HCT116 (cell line): Measurements from ENCODE around the gene MAGEF1. TPM values are rescaled to one million over a fixed set of nuclear protein-coding genes. Genes with fewer than 3 reads are reported as not detected.

Experiments
- ATAC-seq: fragments of 200-7000 bp; cut with Tn5 transposase; 2 replicates; pipeline ENCODE4 v1.9.1; 2020; ENCODE audit warnings: mild to moderate bottlenecking, moderate library complexity
- BruUV-seq: library from RNA; stranded (reverse); fragments of 400-500 nt; replicated peaks from 2 replicates; lab custom pipeline; 2021; lab: Mats Ljungman, UMichigan
- CTCF ChIA-PET: fragments of 300-600 bp; sonication (Branson Sonifier 250); formaldehyde crosslinking; loops from one replicate; lab custom pipeline; 2021; ENCODE audit warnings: antibody characterized with exemption; lab: Charles Lee
- POLR2A ChIA-PET: fragments of 300-600, 350-600 bp; sonication (Branson Sonifier 250); formaldehyde crosslinking; loops from one replicate; lab custom pipeline; 2021; ENCODE audit warnings: antibody characterized with exemption; lab: Charles Lee
- RAD21 ChIA-PET, 2 experiments: fragments of 300-600 bp; sonication (Branson Sonifier 250); formaldehyde crosslinking; loops; one replicate each; lab custom pipeline; 2023; ENCODE audit warnings: low total read pairs in 2 of 2; ENCODE audit not compliant: uncharacterized antibody in 2 of 2, unreplicated experiment in 2 of 2, low non-redundant PET in 1 of 2; lab: Charles Lee
- DNase-seq: peaks from one replicate; pipeline ENCODE4 v3.0.0-alpha.2; 2010; ENCODE audit warnings: low read depth, low spot score
- H2AFZ ChIP-seq: fragments of 200-600 bp; shearing (Covaris generic), sonication (generic); 2 replicates; pipeline ENCODE4 v1.6.1; 2017; ENCODE audit warnings: low read depth, mixed run types, mixed read lengths, antibody characterized with exemption, low read length; ENCODE audit not compliant: poor library complexity, severe bottlenecking
- H3K27ac ChIP-seq: 2 replicates; pipeline ENCODE4 v1.5.1; 2012; ENCODE audit warnings: low read depth, low read length
- H3K27me3 ChIP-seq: fragments of 200-600 bp; sonication (generic); 2 replicates; pipeline ENCODE4 v1.6.1; 2016; ENCODE audit warnings: mixed run types, low read length, mixed read lengths; ENCODE audit not compliant: insufficient read depth
- H3K36me3 ChIP-seq, 2 experiments: fragments of 200-500 bp in 1 of 2; fragments of 200-600 bp in 1 of 2; sonication (Bioruptor generic) in 1 of 2; sonication (generic) in 1 of 2; 2 replicates each; pipeline versions ENCODE4 v1.5.1 to v1.6.1; 2014 to 2016; ENCODE audit warnings: low read length in 2 of 2, inconsistent platforms in 1 of 2, mixed read lengths in 1 of 2, mixed run types in 1 of 2; ENCODE audit not compliant: insufficient read depth in 2 of 2, control insufficient read depth in 1 of 2
- H3K4me1 ChIP-seq, 2 experiments: fragments of 200-600 bp in 1 of 2; sonication (generic) in 1 of 2; 2 replicates each; pipeline versions ENCODE4 v1.5.1 to v1.6.1; 2012 to 2017; ENCODE audit warnings: low read length in 2 of 2, inconsistent platforms in 1 of 2, mild to moderate bottlenecking in 1 of 2, mixed read lengths in 1 of 2, mixed run types in 1 of 2, moderate library complexity in 1 of 2; ENCODE audit not compliant: insufficient read depth in 2 of 2, control insufficient read depth in 1 of 2
- H3K4me2 ChIP-seq: fragments of 200-600 bp; sonication (generic); 2 replicates; pipeline ENCODE4 v1.6.1; 2017; ENCODE audit warnings: mixed run types, low read length, mixed read lengths
- H3K4me3 ChIP-seq, 2 experiments: fragments of 200-600 bp in 1 of 2; sonication (generic) in 1 of 2; replicated peaks in 1 of 2; 2 replicates each; pipeline ENCODE4 v1.5.1; 2011 to 2016; ENCODE audit warnings: low read length in 2 of 2, control low read depth in 1 of 2, low read depth in 1 of 2, mild to moderate bottlenecking in 1 of 2, mixed read lengths in 1 of 2, mixed run types in 1 of 2
- H3K79me2 ChIP-seq: fragments of 200-600 bp; sonication (generic); 2 replicates; pipeline ENCODE4 v1.6.1; 2017; ENCODE audit warnings: mild to moderate bottlenecking, mixed run types, low read length, moderate library complexity, mixed read lengths; ENCODE audit not compliant: insufficient read depth
- H3K9ac ChIP-seq: fragments of 200-600 bp; sonication (generic); 2 replicates; pipeline ENCODE4 v1.6.1; 2016; ENCODE audit warnings: low read length, mixed read lengths
- H3K9me2 ChIP-seq: fragments of 200-600 bp; sonication (generic), shearing (Covaris generic); 2 replicates; pipeline ENCODE4 v1.6.1; 2017; ENCODE audit warnings: mixed run types, mild to moderate bottlenecking, moderate library complexity; ENCODE audit not compliant: insufficient read depth
- H3K9me3 ChIP-seq, 2 experiments: fragments of 200-500 bp in 1 of 2; fragments of 200-600 bp in 1 of 2; sonication (Bioruptor generic) in 1 of 2; sonication (generic) in 1 of 2; 2 replicates each; pipeline ENCODE4 v1.6.1; 2014 to 2017; ENCODE audit warnings: low read length in 2 of 2, mixed read lengths in 2 of 2, inconsistent platforms in 1 of 2, low read depth in 1 of 2, mild to moderate bottlenecking in 1 of 2, mixed run types in 1 of 2, moderate library complexity in 1 of 2; ENCODE audit not compliant: control insufficient read depth in 1 of 2, insufficient read depth in 1 of 2
- H4K20me1 ChIP-seq: fragments of 200-600 bp; sonication (generic), shearing (Covaris generic); 2 replicates; pipeline ENCODE4 v1.6.1; 2017; ENCODE audit warnings: mixed run types, mild to moderate bottlenecking, moderate library complexity; ENCODE audit not compliant: insufficient read depth
- ELF1 ChIP-seq: IDR thresholded peaks from 2 replicates; pipeline ENCODE4 v1.6.1; 2012; ENCODE audit warnings: low read depth, borderline replicate concordance
- FOSL1 ChIP-seq: IDR thresholded peaks from 2 replicates; pipeline ENCODE4 v1.6.1; 2012; ENCODE audit warnings: low read depth
- POLR2A ChIP-seq: IDR thresholded peaks from 2 replicates; pipeline ENCODE4 v1.7.0; 2011; ENCODE audit warnings: borderline replicate concordance; ENCODE audit not compliant: insufficient read depth, insufficient read length; ENCODE audit errors: extremely low read depth
- SRF ChIP-seq: IDR thresholded peaks from 2 replicates; pipeline ENCODE4 v1.6.1; 2012; ENCODE audit warnings: low read depth
- ZNF274 ChIP-seq: fragments of 200-500 bp; sonication (Bioruptor generic); IDR thresholded peaks from 2 replicates; pipeline ENCODE4 v1.6.1; 2014; ENCODE audit warnings: mild to moderate bottlenecking, low read depth, low read length, inconsistent platforms
- intact Hi-C: fragments of 100-400 bp; cut with micrococcal nuclease; formaldehyde crosslinking; loops from 2 replicates; pipeline ENCODE4 v1.10.0; 2022
- total RNA-seq: library from RNA; stranded (reverse); gene quantifications from one replicate; pipeline ENCODE4 v1.2.1, GENCODE V29; 2021; ENCODE audit not compliant: unreplicated experiment
- TF ChIP-seq, protein P1 (sequence below), 3 experiments: fragments of 200-600 bp in 1 of 3; sonication (generic) in 1 of 3; IDR thresholded peaks in 2 of 3; conservative IDR thresholded peaks in 1 of 3; 2 replicates each; pipeline ENCODE4 v1.5.1; 2012 to 2017; ENCODE audit warnings: low read depth in 2 of 3, low read length in 2 of 3, antibody characterized with exemption in 1 of 3, borderline replicate concordance in 1 of 3, control low read depth in 1 of 3, mild to moderate bottlenecking in 1 of 3, mixed read lengths in 1 of 3, mixed run types in 1 of 3, moderate library complexity in 1 of 3; ENCODE audit not compliant: insufficient read depth in 1 of 3
- TF ChIP-seq, protein P2 (sequence below): IDR thresholded peaks from 2 replicates; pipeline ENCODE4 v1.6.1; 2012
- TF ChIP-seq, protein P3 (sequence below): IDR thresholded peaks from 2 replicates; pipeline ENCODE4 v1.6.1; 2011; ENCODE audit warnings: mild to moderate bottlenecking, low read length, moderate library complexity; ENCODE audit not compliant: insufficient replicate concordance; ENCODE audit errors: extremely low read depth

The MAGEF1 gene
- total RNA-seq, 1 experiment from 2014 or later: 44.1 TPM

DNA sequence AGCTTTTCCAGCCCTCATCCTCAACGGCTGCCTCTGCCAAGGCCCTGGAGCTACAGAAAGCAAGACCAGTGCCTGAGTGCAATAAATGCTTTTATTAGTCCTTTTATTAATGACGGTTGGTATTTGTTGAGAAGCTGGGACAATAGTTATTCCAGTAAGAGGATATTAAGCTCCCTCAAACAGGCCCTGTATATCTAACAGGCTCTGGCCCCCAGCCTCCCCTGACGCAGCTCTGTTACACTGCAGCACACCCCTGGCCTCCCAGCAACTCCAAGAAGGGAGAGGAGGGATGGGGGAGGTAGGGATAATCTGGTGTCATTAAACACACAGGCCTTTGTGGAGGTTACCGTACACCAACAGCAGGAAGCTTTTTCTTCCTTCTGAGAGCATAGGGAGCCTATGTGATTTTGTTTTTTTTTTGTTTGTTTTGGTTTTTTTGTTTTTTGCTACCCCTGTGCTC is 30.8 kb upstream of the MAGEF1 start:
- ChIA-PET POLR2A (interaction anchor here (1.0 to 1.1 kb wide), 2 partner anchors 9 to 181 kb away, joined by 3 to 4 read pairs; partner anchors contain the start of gene EPHB3), CTCF (interaction anchor here (1.0 to 6.8 kb wide), 2 partner anchors 11 to 181 kb away, joined by 3 to 42 read pairs; partner anchors contain the start of gene EPHB3), RAD21 (interaction anchor here in 1 of 2 experiments (0.8 kb wide), 1 partner anchor 181 kb away, joined by 3 read pairs; the partner anchor contains the start of gene EPHB3)
- Histone ChIP-seq H3K4me1 (peaks cover 20 to 36% of the 10 kb centered on the region in 2 experiments), H3K27me3 (no peaks in the 10 kb centered on the region), H3K4me3 (no peak overlapping the region), H3K4me2 (no peak overlapping the region), H3K9me2 (no peaks in the 10 kb centered on the region), H3K79me2 (no peaks in the 10 kb centered on the region), H4K20me1 (no peaks in the 10 kb centered on the region), H2AFZ (no peak overlapping the region), H3K36me3 (no peaks in the 10 kb centered on the region), H3K9ac (no peak overlapping the region), H3K27ac (no peak overlapping the region), H3K9me3 (no peaks in the 10 kb centered on the region)
- no peak for TF ChIP-seq POLR2A
- TF ChIP-seq ZNF274: no peak
- TF ChIP-seq ELF1: no peak
- TF ChIP-seq SRF: no peak
- TF ChIP-seq FOSL1: no peak
- TF ChIP-seq, protein P1, sequence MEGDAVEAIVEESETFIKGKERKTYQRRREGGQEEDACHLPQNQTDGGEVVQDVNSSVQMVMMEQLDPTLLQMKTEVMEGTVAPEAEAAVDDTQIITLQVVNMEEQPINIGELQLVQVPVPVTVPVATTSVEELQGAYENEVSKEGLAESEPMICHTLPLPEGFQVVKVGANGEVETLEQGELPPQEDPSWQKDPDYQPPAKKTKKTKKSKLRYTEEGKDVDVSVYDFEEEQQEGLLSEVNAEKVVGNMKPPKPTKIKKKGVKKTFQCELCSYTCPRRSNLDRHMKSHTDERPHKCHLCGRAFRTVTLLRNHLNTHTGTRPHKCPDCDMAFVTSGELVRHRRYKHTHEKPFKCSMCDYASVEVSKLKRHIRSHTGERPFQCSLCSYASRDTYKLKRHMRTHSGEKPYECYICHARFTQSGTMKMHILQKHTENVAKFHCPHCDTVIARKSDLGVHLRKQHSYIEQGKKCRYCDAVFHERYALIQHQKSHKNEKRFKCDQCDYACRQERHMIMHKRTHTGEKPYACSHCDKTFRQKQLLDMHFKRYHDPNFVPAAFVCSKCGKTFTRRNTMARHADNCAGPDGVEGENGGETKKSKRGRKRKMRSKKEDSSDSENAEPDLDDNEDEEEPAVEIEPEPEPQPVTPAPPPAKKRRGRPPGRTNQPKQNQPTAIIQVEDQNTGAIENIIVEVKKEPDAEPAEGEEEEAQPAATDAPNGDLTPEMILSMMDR (IDR thresholded peaks at IDR 0.05 in 2 of 3, conservative IDR thresholded peaks at IDR 0.05 in 1 of 3; ENCODE audit: borderline replicate concordance in 1 of 3, insufficient read depth in 1 of 3, low read depth in 2 of 3, low read length in 2 of 3): no peak
- TF ChIP-seq, protein P2, sequence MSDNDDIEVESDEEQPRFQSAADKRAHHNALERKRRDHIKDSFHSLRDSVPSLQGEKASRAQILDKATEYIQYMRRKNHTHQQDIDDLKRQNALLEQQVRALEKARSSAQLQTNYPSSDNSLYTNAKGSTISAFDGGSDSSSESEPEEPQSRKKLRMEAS: no peak
- TF ChIP-seq, protein P3, sequence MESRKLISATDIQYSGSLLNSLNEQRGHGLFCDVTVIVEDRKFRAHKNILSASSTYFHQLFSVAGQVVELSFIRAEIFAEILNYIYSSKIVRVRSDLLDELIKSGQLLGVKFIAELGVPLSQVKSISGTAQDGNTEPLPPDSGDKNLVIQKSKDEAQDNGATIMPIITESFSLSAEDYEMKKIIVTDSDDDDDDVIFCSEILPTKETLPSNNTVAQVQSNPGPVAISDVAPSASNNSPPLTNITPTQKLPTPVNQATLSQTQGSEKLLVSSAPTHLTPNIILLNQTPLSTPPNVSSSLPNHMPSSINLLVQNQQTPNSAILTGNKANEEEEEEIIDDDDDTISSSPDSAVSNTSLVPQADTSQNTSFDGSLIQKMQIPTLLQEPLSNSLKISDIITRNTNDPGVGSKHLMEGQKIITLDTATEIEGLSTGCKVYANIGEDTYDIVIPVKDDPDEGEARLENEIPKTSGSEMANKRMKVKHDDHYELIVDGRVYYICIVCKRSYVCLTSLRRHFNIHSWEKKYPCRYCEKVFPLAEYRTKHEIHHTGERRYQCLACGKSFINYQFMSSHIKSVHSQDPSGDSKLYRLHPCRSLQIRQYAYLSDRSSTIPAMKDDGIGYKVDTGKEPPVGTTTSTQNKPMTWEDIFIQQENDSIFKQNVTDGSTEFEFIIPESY: no peak
- ATAC-seq (no peak), DNase-seq (no peak)
- intact Hi-C loops: no loop called here
- no TSS peak for BruUV-seq
